SK-N-MC (cell line): ENCODE results near the gene ARL4D.

Source experiments
- EZH2 ChIP-seq: fragments of 200-600 bp; sonication (generic); IDR thresholded peaks from one replicate; pipeline ENCODE4 v1.6.1; 2017; ENCODE audit warnings: antibody characterized with exemption
- FOXP2 ChIP-seq: optimal IDR thresholded peaks from 2 replicates; pipeline ENCODE3; 2011; ENCODE audit warnings: mild to moderate bottlenecking, moderate library complexity; ENCODE audit not compliant: insufficient read depth; ENCODE audit errors: extremely low read length, control extremely low read depth
- POLR2AphosphoS5 ChIP-seq: IDR thresholded peaks from 2 replicates; pipeline ENCODE4 v1.6.1; 2012; ENCODE audit warnings: mild to moderate bottlenecking, low read depth, low read length, borderline replicate concordance

GRCh38 chr17:43366891-43367736 is 31.7 kb upstream of the ARL4D start:
- TF ChIP-seq POLR2AphosphoS5 (no peak), EZH2 (no peak), FOXP2 (no peak)
